HCT116 (cell line): Measurements from ENCODE around the gene METTL22.

ENCODE experiments used
- CEBPB ChIP-seq: IDR thresholded peaks from 2 replicates; pipeline ENCODE4 v1.6.1; 2012; ENCODE audit warnings: low read depth
- EZH2 ChIP-seq: fragments of 200-600 bp; sonication (generic); IDR thresholded peaks from 2 replicates; pipeline ENCODE4 v1.6.1; 2017; ENCODE audit warnings: antibody characterized with exemption, mixed run types
- JUND ChIP-seq: IDR thresholded peaks from 2 replicates; pipeline ENCODE4 v1.6.1; 2012
- POLR2A ChIP-seq: IDR thresholded peaks from 2 replicates; pipeline ENCODE4 v1.7.0; 2011; ENCODE audit warnings: borderline replicate concordance; ENCODE audit not compliant: insufficient read depth, insufficient read length; ENCODE audit errors: extremely low read depth
- POLR2AphosphoS5 ChIP-seq: IDR thresholded peaks from 2 replicates; pipeline ENCODE4 v1.6.1; 2011; ENCODE audit warnings: mild to moderate bottlenecking, low read depth, low read length, moderate library complexity
- RAD21 ChIP-seq: IDR thresholded peaks from 2 replicates; pipeline ENCODE4 v1.6.1; 2012; ENCODE audit warnings: low read depth, mild to moderate bottlenecking
- TCF7L2 ChIP-seq: IDR thresholded peaks from 2 replicates; pipeline ENCODE4 v1.7.0; 2011; ENCODE audit warnings: borderline replicate concordance, inconsistent platforms; ENCODE audit not compliant: insufficient read depth, insufficient read length; ENCODE audit errors: extremely low read depth
- YY1 ChIP-seq: IDR thresholded peaks from 2 replicates; pipeline ENCODE4 v1.6.1; 2011; ENCODE audit warnings: low read length, low read depth, moderate library complexity, mild to moderate bottlenecking; ENCODE audit not compliant: insufficient replicate concordance; ENCODE audit errors: extremely low read depth
- ZFX ChIP-seq: fragments of 450-650 bp; IDR thresholded peaks from 2 replicates; pipeline ENCODE4 v1.6.1; 2017
- ZNF274 ChIP-seq: fragments of 200-500 bp; sonication (Bioruptor generic); IDR thresholded peaks from 2 replicates; pipeline ENCODE4 v1.6.1; 2014; ENCODE audit warnings: mild to moderate bottlenecking, low read depth, low read length, inconsistent platforms
- TF ChIP-seq, protein P1 (sequence below), 3 experiments: fragments of 200-600 bp in 1 of 3; sonication (generic) in 1 of 3; IDR thresholded peaks in 2 of 3; conservative IDR thresholded peaks in 1 of 3; 2 replicates each; pipeline ENCODE4 v1.5.1; 2012 to 2017; ENCODE audit warnings: low read depth in 2 of 3, low read length in 2 of 3, antibody characterized with exemption in 1 of 3, borderline replicate concordance in 1 of 3, control low read depth in 1 of 3, mild to moderate bottlenecking in 1 of 3, mixed read lengths in 1 of 3, mixed run types in 1 of 3, moderate library complexity in 1 of 3; ENCODE audit not compliant: insufficient read depth in 1 of 3
- TF ChIP-seq, protein P2 (sequence below): IDR thresholded peaks from 2 replicates; pipeline ENCODE4 v1.6.1; 2012; ENCODE audit warnings: low read depth

DNA sequence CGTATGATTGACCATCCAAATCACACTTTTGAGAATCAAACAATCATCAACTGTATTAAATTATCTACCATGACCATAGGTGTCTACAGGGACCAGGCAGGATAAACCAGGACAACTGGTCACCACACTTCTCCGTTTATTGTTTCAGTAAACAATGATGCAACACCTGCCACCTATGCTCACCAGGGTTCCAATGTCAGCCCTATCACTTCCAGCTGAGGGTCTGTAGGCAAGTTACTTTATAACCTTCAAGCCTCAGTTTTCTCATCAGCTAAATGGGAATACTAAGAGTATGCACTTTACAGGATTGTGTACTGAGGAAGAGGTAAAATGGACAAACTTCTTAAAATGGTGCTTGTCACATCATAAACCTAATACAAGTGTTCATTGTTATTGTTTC, 46.1 kb upstream of the METTL22 start:
- TF ChIP-seq ZFX (no peak), CEBPB (no peak), POLR2A (no peak), JUND (no peak), ZNF274 (no peak), YY1 (no peak), POLR2AphosphoS5 (no peak), EZH2 (no peak), TCF7L2 (no peak), RAD21 (no peak)
- TF ChIP-seq, protein P1, sequence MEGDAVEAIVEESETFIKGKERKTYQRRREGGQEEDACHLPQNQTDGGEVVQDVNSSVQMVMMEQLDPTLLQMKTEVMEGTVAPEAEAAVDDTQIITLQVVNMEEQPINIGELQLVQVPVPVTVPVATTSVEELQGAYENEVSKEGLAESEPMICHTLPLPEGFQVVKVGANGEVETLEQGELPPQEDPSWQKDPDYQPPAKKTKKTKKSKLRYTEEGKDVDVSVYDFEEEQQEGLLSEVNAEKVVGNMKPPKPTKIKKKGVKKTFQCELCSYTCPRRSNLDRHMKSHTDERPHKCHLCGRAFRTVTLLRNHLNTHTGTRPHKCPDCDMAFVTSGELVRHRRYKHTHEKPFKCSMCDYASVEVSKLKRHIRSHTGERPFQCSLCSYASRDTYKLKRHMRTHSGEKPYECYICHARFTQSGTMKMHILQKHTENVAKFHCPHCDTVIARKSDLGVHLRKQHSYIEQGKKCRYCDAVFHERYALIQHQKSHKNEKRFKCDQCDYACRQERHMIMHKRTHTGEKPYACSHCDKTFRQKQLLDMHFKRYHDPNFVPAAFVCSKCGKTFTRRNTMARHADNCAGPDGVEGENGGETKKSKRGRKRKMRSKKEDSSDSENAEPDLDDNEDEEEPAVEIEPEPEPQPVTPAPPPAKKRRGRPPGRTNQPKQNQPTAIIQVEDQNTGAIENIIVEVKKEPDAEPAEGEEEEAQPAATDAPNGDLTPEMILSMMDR (IDR thresholded peaks at IDR 0.05 in 2 of 3, conservative IDR thresholded peaks at IDR 0.05 in 1 of 3; ENCODE audit: borderline replicate concordance in 1 of 3, insufficient read depth in 1 of 3, low read depth in 2 of 3, low read length in 2 of 3), result no peak
- TF ChIP-seq, protein P2, sequence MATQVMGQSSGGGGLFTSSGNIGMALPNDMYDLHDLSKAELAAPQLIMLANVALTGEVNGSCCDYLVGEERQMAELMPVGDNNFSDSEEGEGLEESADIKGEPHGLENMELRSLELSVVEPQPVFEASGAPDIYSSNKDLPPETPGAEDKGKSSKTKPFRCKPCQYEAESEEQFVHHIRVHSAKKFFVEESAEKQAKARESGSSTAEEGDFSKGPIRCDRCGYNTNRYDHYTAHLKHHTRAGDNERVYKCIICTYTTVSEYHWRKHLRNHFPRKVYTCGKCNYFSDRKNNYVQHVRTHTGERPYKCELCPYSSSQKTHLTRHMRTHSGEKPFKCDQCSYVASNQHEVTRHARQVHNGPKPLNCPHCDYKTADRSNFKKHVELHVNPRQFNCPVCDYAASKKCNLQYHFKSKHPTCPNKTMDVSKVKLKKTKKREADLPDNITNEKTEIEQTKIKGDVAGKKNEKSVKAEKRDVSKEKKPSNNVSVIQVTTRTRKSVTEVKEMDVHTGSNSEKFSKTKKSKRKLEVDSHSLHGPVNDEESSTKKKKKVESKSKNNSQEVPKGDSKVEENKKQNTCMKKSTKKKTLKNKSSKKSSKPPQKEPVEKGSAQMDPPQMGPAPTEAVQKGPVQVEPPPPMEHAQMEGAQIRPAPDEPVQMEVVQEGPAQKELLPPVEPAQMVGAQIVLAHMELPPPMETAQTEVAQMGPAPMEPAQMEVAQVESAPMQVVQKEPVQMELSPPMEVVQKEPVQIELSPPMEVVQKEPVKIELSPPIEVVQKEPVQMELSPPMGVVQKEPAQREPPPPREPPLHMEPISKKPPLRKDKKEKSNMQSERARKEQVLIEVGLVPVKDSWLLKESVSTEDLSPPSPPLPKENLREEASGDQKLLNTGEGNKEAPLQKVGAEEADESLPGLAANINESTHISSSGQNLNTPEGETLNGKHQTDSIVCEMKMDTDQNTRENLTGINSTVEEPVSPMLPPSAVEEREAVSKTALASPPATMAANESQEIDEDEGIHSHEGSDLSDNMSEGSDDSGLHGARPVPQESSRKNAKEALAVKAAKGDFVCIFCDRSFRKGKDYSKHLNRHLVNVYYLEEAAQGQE, result no peak
